Head of caudate nucleus (tissue), 42 donors: ENCODE measurements around the gene TPM4.
A peak's percentile ranks its signal among the peaks of the same experiment; 100 is the strongest.
"Not testable (repeated sequence)": the region's sequence is repeated elsewhere in the genome, so short reads cannot be mapped to it uniquely, and the experiment has no call there.

Source experiments
- DNase-seq, 42 donors: peaks; one replicate each; pipeline versions ENCODE4 v3.0.0 to v3.0.0-alpha.2; 2020 to 2021; ENCODE audit warnings: mixed read lengths in 7 of 42
- intact Hi-C: fragments of 100-400 bp; cut with DNase I; formaldehyde crosslinking; loops from one replicate; pipeline ENCODE4 v1.15.0; 2022

The TPM4 gene

DNA sequence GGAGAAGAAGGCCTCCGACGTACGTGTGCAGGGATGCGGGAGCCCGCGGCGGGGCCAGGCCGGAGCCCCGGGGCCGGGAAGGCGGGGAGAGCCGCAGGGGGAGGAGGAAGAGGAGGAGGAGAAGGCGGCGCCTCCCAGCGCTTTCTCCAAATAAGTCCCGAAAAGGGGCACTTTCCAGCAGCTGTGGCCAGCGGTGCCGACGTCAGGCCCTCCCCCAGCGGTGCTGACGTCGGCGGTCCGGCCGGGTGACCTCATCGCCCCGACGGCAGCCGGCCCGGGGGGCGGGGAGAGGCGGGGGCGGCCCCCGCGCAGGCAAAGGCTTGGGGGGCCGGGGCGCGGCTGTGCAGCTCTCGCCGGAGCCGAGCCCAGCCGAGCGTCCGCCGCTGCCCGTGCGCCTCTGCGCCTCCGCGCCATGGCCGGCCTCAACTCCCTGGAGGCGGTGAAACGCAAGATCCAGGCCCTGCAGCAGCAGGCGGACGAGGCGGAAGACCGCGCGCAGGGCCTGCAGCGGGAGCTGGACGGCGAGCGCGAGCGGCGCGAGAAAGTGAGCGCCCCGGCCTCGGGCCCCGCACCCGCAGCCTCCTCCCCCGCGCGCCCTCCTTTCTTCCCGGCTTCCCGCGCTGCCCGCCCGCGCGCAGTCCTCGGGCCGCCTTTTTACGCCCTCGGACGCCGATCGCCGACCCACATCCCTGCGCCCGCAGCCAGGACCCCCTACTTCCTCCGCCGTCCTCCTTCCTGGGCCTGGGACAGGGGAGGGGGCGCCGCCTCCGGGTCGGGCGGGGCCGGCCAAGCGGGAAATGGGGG lies at the start of gene TPM4:
TSS of gene TPM4 (plus strand) at position 342 of the 804 bp plus-strand sequence. CDS start at position 413, 71 bp downstream.
- DNase-seq: peak; percentile 76 to 95 (median 87)
- intact Hi-C loops: loop anchor here (5.0 kb wide), 1 partner anchor 36 kb away; the partner anchor contains the start of gene RAB8A

DNA sequence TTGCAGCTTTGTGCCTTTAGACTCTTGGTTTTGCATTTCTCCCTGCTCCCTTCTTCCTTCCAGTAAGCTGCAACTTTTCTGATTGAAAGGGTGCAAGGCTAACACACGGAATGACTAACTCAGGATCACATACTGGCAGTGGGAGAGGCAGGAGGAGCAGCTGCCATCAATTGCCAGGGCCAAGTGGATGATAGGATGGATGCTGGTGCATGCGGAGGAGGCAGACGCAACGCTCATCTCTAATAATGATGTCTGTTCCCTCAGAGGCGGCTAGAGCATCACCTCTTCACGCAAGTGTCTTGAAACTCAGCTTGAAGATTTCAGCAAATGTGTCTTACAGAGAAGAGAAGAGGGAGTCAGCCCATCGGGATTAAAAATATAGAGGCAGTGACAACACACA lies 49.5 kb upstream of the TPM4 start:
- intact Hi-C loops: no loop called here
- peak in 41 of 42 donors; percentile 18 to 94 (median 70) for DNase-seq

DNA sequence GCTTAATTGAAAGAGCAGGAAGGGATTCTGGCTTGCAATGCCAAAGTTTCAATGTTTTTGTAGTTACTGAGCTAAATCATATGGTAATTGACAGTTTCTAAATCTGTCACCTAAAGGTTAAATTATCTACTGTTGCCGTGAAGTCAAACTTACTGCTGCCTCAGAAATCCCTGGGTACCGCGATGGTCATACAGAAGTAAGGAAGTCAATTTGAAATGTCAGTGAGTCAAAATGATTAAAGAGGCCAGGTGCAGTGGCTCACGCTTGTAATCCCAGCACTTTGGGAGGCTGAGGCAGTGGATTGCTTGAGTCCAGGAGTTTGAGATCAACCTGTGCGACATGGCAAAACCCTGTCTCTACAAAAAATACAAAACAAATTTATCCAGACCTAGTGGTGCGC lies 48.8 kb upstream of the TPM4 start:
- no peak for DNase-seq
- intact Hi-C loops: no loop called here

DNA sequence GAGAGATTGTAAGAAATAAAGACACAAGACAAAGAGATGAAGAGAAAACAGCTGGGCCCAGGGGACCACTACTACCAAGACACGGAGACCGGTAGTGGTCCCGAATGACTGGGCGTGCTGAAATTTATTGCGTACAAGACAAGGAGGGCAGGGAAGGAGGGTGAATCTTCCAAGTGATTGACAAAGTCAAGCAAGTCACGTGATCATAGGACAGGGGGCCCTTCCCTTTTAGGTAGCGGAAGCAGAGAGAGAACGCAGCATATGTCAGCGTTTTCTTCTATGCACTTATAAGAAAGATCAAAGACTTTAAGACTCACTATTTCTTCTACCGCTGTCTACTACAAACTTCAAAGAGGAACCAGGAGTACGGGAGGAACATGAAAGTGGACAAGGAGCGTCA lies 46.1 kb upstream of the TPM4 start:
- intact Hi-C loops, DNase-seq: not testable (repeated sequence)

DNA sequence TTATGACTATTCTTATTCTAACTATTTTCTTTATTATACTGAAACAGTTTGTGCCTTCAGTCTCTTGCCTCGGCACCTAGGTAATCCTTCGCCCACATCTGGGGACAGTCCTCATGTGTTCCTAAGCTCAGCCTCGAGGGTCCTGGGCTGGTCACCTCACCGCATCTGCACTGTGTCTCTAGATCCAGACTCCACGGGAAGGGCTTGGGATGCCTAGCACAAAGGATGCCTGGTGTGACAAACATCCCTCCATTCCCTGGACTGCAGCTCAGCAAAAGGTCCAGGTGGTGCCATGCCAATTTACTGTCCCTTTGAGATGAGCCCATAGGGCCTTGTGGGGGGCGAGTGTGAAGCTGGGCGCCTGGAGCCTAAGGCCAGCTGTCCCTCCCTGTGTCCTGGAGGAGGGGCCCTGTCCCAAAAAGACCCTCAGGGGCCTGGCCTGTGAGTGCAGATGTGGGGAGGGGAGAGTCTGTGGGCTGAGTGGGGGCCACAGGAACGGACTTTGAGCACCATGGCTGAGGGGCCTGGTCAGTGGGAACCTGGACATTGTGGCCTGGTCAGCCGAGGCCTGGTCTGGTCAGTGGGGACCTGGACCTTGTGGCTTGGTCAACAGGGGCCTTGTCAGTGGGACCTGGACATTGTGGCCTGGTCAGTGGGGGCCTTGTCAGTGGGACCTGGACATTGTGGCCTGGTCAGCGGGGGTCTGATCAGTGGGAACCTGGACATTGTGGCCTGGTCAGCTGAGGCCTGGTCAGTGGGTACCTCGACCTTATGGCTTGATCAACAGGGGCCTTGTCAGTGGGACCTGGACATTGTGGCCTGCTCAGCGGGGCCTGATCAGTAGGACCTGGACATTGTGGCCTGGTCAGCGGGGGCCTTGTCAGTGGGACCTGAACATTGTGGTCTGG lies 45.1 kb upstream of the TPM4 start:
- DNase-seq: peak in 2 of 42 donors; percentile 8 to 19
- intact Hi-C loops: no loop called here

DNA sequence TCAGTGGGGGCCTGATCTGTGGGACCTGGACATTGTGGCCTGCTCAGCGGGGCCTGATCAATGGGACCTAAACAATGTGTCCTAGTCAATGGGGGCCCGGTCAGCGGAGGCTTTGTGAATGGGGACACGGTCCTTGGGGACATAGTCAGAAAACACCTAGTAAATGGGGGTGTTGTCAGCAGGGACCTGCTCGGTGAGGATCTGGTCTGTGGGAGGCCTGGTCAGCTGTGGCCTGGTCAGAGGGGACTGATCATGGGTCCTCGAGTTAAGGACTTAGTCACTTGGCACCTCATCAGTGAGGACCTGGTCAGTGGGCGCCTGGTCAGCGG lies 44.5 kb upstream of the TPM4 start:
- intact Hi-C loops: no loop called here

DNA sequence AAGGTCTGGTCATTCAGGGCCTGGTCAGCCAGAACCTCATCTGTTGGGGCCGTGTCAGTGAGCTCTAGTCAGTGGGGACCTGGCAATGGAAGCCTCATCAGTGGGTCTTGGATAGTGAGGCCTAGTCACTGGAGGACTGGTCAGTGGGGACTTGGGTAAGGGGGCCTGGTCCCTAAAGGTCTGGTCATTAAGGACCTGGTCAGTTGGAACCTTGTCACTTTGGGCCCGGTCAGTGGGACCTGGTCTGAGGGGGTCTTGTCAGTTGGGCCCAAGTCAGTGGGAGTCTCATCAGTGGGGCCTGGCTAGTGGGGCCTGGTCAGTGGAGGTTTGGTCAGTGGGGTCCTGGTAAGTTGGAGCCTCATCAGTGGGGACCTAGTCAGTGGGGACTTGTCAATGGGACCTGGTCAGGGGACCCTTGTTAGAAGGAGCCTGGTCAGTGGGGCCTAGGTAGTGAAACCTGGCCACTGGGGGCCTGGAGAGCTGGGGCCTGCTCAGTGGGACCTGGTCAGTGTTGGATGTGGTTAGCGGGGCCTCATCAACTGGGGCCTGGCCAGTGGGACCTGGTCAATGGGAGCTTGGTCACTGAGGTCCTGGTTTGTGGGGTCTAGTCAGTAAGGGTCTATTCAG lies 43.7 kb upstream of the TPM4 start:
- intact Hi-C loops: no loop called here

More for the DNA sequence above, 44.5 kb upstream of the TPM4 start:
- peak in 4 of 42 donors; percentile 4 to 29 (median 18) for DNase-seq

DNA sequence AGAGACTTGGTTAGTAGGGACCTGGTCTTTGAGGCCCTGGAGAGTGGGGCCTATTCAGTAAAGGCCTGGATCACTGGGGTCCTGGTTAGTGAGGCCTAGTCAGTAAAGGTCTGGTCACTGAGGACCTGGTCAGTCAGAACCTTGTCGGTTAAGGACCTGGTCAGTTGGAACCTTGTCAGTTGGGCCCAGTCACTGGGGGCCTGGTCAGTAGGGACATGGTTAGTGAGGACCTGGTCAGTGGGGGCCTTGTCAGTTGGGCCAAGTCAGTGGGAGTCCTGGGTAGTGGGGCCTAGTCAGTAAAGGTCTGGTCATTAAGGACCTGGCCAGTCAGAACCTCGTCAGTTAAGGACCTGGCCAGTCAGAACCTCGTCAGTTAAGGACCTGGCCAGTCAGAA lies 43.2 kb upstream of the TPM4 start:
- peak in 2 of 42 donors; percentile 3 to 7 for DNase-seq
- intact Hi-C loops: no loop called here

More for the DNA sequence above, 43.7 kb upstream of the TPM4 start:
- peak in 7 of 42 donors; percentile 3 to 14 (median 7) for DNase-seq

DNA sequence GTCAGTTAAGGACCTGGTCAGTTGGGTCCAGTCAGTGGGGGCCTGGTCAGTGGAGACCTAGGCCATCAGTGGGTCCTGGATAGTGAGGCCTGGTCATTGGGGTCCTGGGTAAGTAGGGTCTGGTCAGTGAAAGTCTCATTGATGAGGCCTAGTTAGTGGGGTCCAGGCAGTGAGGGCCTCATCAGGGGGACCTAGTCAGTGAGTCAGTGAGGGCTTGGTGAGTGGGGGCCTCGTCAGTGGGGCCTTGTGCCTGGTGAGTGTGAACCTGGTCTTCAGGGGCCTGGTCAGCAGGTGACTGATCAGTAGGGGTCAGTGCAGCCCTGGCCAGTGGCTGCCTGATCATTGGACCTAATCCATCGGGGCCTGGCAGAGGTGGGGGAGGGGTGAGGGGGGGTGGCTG lies 42.6 kb upstream of the TPM4 start:
- peak in 4 of 42 donors; percentile 7 to 16 (median 10) for DNase-seq
- intact Hi-C loops: no loop called here

DNA sequence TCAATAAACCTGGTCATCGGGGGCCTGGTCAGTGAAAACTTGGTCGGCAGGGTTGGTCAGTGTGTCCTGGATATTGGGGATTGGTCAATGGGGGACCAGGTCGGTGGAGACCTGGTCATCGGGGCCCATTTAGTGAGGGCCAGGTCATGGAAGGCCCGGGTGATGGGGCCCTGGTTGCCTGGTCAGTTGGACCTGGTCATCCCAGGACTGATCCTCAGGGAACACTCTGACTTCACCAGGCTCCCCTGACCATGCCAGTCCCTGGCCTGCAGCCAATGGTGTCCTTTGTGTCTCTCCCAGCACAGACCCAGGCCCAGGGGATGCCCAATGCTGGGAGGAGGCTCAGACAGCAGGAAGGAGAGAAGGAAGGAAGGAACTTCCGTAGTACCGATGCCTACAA lies 42.1 kb upstream of the TPM4 start:
- intact Hi-C loops: no loop called here
- peak in 6 of 42 donors; percentile 5 to 18 (median 10) for DNase-seq

DNA sequence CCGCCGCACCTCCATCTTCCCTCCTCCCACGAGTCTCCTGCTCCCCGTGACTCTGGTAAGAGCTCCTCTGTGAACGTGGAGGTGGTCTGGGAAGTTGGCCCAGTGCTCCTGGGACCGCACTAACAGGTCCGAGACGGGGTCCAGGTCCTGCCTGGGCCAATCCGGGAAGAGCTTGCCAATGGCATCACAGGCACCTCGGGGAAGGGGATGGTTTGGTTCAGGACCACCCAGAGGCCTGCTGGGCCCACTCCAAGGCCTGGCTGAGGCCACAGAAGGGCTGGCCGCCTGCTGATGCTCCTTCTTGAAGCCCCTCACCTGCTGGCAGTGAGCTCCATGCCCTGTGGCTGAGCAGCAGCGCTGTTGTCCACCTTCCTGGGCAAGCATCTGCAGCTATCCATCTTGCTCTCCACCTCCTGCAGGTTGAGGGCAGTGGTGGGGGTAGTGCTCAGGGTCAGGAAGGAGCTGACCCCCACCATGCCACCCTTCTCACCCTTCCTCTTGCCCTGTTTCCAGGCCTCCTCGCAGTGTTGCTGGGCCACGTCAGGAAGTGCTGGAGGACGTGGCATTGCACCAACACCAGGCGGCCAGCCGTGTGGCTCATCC lies 41.2 kb upstream of the TPM4 start:
- DNase-seq: peak in 6 of 42 donors; percentile 3 to 21 (median 6)
- intact Hi-C loops: no loop called here

DNA sequence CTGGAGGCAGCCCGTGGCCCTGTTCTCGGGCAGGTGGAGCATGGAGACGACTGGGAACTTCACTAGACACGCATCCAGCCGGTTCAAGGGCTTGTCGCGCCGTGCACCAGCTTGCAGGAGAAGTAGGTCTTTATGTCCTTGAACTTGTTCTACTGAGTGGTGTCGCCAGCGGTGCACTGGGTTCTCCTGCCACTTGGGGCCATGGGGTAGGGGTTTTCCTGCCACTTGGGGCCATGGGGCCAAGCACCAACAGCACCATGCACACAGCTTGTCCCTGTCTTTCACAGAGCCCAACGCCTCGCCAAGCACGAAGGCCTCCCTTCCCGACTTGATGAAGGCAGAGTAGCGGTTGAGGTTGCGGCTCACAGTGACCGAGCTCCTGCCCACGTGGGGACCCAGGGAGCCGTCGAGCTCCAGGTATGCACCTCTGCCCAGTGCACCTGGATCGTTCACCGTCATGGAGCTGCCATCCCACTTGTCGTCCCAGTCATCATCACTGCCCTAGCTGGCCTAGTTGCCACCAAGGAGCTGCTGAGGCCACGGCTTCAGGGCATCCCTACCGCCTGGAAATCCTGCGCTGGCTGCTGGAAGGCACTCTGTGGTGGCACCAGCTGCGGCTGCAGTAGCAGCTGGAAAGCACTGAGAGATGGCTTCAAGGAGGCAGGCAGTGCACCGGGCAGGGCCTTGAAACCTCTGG lies 40.5 kb upstream of the TPM4 start:
- peak in 6 of 42 donors; percentile 3 to 29 (median 14) for DNase-seq
- intact Hi-C loops: no loop called here

DNA sequence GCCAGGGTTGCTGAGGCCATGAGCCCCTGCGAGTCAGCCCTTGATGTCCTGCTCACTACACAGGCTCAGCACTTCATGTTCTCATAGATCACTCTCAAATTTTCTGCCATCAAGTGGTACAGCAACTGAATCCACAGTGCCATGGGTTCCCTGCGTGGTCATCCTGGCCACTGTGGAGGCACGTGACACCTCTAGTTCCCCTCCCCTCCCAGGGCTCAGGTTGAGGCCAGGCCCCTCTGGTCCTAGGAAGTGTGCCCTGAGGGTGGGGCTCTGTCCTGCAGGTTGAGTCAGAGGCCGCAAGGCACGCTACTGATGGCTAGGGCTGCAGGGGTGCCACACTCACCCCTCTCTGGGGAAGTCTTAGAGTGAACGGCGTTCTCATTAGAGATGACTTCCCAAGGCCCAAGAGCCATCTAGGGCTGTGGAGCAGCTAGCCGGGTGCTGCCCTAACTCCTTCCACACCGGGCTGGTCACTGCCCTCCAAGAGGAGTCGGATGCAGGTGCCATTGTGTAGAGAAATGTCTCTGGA lies 39.8 kb upstream of the TPM4 start:
- intact Hi-C loops: no loop called here
- peak in 2 of 42 donors; percentile 2 to 9 for DNase-seq

DNA sequence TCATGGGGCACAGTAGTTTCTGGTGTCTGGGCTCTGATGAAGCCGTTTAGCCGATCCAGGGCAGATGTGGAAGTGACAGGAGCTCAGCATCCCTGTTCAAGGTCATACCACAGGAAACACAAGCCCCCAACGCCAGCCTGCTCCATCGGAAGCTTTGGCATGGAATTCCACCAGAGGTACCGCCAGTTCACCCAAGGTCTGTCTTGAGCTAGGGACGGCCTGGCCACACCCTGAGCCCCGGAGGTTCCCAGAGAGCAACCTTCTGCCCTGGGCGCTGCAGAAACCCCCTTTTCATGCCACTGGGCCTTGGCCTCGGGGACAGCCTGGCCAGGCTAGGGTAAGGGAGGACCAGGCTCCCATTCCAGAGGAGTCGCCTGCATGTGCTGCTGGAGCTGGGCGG lies 39.4 kb upstream of the TPM4 start:
- DNase-seq: peak in 2 of 42 donors; percentile 2 to 4
- intact Hi-C loops: no loop called here

DNA sequence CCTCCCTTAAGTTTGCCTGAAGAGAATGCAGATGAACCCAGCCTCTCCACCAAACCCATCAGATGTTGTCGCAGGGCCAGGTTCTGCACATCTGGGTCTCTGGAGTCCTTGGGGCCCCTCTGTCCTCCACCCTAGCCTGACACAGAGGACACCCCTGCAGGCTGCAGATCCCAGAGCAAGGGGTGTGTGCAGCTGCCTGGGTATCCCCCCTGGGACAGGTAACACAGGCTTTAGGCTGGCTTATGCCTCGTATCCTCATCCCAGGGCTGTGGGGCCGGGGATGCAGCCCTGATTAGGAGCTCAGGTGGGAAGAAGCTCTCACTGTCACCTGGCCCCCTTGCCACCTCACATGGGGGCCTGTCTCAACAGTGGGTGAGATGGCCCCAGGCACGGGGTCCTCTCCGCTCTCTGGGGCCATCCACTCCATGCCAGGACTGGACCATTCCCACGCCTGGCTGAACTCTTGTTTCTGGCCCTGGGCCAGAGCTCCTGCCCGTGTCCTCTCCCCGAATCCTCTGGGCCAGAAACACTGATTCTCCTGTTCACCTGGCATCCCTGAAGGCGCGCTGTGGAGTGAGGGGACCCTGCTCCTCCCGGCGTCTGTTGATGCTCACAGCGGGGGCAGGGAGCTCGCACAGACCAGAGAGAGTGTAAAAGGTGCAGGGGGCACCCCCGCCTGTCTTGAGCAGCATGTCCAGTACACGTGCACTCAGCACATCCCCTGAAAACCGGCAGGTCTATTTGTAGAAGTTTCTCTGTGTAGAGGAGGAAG lies 38.7 kb upstream of the TPM4 start:
- DNase-seq: peak in 2 of 42 donors; percentile 4 to 5
- intact Hi-C loops: no loop called here

DNA sequence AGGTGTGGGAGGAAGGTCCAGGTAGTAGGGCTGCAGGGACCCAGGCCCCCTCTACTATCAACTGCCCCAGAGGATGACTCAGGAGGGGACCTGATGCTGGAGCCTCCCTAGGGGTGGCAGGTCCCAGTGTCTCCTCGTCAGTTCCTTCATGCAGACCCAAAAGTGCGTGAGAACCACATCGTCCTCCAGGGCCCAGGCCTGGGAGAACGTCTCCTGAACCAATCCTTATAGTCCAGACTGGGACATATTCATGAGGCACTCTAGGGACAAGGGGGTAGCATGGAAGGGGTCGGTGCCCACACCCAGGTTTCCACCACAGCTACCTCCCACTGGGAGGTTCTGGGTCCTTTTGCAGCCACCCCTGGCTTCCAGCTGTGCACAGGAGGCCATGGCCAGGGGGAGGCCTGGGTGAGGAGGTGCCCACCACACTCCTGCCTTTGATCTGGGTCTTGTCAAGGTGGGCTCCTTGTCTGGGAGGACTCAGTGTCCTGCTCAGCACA lies 38.0 kb upstream of the TPM4 start:
- peak in 2 of 42 donors; percentile 3 to 19 for DNase-seq
- intact Hi-C loops: no loop called here

DNA sequence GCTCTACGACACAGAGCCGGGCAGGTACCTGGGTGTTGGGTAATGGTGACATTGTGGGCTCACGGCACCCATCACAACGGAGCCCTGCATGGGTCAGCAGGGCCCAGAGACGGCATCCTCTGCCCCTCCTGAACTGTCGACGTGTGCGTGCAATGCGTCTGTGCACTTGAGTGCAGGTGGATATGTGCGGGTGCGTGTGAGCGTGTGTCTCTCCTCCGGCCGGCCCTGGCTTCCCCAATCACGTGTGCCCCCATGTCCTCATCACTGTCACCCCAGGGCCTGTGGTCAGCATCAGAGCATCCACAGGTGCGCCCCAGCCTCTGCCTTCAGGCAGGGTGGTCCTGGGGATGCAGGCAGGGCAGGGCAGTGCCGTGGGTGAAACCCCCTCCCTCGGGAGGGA lies 37.2 kb upstream of the TPM4 start:
- DNase-seq: peak in 2 of 42 donors; percentile 2 to 5
- intact Hi-C loops: no loop called here
